ENCODE measurements around the gene NFIB.

NFIB gene

DNA sequence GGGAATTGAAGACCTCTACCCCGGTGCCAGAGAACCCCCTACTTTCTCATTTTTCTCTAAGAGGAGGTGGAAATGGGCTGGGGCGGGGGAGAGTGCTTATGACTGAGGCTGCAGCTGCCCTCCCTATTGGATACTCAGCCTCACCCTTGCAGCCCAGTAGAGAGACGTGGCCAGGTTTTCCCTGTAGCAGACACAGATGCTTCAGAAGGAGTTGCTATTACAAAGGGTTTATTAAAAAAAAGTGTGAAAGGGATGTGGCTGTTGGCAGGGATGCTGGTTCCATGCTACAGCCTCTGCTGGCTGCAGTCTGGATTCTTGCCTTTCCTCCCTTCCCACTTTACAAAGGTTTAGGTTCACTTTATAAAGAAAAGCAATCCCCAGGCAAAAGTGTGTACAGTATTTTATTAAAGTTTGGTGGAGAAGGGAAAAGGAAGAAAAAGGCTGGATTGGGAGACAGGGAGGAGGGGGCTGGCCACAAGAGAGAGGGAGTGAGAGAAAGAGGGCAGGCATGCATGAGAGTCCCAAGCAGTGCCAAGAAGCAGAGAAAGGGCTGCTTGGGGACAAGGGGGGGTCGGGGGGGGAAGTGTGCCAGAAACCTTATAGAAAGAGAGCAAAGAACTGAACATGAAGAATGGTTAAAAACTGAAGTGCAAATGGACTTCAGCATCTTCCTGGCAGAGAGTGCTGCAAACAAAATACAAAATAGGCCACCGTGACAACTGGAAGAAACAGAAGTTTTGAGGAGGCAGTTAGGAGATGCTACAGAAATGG is 29.5 kb upstream of the NFIB start:
- ChIA-PET CTCF (no interaction called here), POLR2A (no interaction called here)
- DNase-seq (ENCODE audit: low read depth, low spot score), result no peak
- H3K4me3 ChIP-seq (ENCODE audit: low read depth, low read length), result no peak overlapping the region
- TF ChIP-seq, protein P1, sequence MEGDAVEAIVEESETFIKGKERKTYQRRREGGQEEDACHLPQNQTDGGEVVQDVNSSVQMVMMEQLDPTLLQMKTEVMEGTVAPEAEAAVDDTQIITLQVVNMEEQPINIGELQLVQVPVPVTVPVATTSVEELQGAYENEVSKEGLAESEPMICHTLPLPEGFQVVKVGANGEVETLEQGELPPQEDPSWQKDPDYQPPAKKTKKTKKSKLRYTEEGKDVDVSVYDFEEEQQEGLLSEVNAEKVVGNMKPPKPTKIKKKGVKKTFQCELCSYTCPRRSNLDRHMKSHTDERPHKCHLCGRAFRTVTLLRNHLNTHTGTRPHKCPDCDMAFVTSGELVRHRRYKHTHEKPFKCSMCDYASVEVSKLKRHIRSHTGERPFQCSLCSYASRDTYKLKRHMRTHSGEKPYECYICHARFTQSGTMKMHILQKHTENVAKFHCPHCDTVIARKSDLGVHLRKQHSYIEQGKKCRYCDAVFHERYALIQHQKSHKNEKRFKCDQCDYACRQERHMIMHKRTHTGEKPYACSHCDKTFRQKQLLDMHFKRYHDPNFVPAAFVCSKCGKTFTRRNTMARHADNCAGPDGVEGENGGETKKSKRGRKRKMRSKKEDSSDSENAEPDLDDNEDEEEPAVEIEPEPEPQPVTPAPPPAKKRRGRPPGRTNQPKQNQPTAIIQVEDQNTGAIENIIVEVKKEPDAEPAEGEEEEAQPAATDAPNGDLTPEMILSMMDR (IDR thresholded peaks at IDR 0.05; ENCODE audit: insufficient read depth, low read length, missing control alignments), result no peak

DNA sequence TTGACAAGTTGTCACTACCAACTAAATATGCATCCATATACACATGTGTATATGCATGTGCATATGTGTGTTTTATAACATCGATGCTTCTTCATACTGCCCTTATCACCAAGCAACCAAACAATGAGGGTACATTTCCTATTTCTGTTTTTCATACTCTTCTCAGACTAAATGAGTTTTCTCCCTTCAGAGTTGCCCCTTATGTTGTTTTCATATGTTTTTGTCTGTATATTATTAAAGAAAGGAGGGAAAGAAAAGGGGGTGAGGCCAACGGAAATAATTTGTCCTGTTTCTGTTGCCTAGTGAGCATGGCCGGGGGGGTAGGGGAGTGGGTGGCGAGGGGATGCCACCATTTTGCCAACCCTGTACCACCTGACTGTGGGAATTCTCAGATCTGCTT is 28.8 kb upstream of the NFIB start:
- ChIA-PET POLR2A (no interaction called here), CTCF (no interaction called here)
- TF ChIP-seq, protein P1 (IDR thresholded peaks at IDR 0.05; ENCODE audit: insufficient read depth, low read length, missing control alignments), result no peak
- H3K4me3 ChIP-seq (ENCODE audit: low read depth, low read length), result no peak overlapping the region
- no peak for DNase-seq (ENCODE audit: low read depth, low spot score)

DNA sequence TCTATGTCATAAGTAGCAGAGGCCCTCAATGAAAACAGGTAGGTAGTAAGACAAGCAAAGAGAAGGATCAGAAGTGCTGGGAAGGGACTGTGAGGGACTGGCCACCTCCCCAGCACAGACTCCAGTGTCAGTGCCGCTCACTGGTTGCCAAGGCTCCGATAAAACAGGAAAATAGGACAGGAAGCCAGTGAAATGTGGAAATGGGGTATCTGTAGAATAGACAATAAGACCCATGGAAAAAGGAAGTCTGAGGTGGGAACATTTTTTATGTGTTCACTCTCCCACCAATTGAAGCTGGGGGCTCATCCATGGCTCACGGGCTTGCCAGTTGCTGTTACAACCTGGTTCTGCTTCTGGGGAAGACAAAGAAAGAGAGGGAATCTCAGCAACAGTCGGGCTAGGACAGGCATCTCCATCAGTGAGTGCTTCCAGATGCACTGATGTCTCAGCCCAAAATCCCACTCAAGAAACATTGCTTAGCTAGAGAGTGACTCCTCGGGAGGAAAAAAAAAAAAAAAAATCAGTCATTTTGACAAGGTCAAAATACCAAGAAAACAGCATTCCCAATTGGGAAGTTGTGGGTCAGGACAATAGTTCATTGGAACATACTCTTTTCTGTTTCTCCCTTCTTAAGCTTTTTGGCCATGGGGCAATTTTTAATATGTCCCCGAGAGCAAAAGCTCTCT is 27.6 kb upstream of the NFIB start:
- CTCF ChIA-PET, result interaction anchor here (1.1 kb wide), 1 partner anchor 1252 kb away, joined by 3 read pairs; no protein-coding TSS in a partner anchor
- no peak for DNase-seq (ENCODE audit: low read depth, low spot score)
- POLR2A ChIA-PET, result no interaction called here
- H3K4me3 ChIP-seq (ENCODE audit: low read depth, low read length), result no peak overlapping the region
- TF ChIP-seq, protein P1 (IDR thresholded peaks at IDR 0.05; ENCODE audit: insufficient read depth, low read length, missing control alignments), result no peak

DNA sequence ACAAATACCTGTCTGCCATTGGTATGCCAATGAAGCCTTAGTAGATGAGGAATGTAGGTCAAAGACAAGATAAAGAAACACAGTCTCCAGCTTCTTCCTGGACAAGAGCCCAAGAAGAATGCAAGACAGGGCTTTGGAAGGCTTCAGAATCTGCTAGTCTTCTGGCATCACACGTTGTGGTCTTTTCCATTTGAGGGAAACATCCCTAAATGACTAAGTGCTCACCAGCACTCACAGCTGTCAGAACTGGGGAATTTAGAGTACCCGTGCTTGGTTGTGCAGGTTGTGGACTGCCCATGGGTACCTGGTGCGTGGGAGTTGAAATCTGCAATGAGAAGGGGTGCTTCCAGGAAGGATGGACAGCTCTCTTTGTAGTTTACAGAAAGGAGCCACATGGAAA is 27.1 kb upstream of the NFIB start:
- ChIA-PET CTCF (interaction anchor here (1.1 to 4.0 kb wide), 2 partner anchors 12 to 1251 kb away, joined by 3 to 11 read pairs; no protein-coding TSS in a partner anchor), POLR2A (no interaction called here)
- no peak for DNase-seq (ENCODE audit: low read depth, low spot score)
- TF ChIP-seq, protein P1 (IDR thresholded peaks at IDR 0.05; ENCODE audit: insufficient read depth, low read length, missing control alignments), result no peak
- no peak overlapping the region for H3K4me3 ChIP-seq (ENCODE audit: low read depth, low read length)

DNA sequence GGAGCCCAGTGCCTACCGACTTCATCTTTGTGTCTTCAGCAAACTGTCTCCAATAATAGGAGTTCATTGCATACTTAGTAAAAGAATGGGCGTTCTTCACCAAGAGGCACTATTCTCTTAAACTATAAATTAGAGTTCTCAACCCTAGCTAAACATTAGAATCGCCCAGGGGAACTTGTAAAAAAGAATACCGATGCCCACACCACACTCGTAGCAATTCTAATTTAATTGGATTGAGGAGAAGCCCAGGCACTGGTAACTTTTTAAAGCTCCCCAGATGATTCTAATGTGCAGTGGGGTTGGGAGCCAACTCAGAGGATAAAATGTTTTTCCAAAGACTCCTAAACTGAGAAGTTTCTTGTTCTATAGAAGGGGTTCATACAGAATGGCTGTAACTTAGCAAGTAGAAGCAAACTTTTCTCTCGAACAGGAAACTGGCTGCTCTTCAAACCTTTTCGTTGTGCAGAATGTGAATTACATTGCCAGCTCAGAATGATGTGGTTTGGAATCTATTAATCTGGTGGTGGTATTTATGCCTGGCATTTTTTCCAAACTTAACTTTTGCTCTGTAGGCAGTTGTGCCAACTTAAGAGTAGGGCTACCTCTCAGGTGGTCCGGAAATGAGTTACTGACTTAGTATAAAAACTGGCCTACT is 26.4 kb upstream of the NFIB start:
- ChIA-PET CTCF (interaction anchor here (1.4 to 4.0 kb wide), 2 partner anchors 11 to 13 kb away, joined by 3 to 11 read pairs; no protein-coding TSS in a partner anchor), POLR2A (no interaction called here)
- no peak overlapping the region for H3K4me3 ChIP-seq (ENCODE audit: low read depth, low read length)
- TF ChIP-seq, protein P1 (IDR thresholded peaks at IDR 0.05; ENCODE audit: insufficient read depth, low read length, missing control alignments), result no peak
- no peak for DNase-seq (ENCODE audit: low read depth, low spot score)

DNA sequence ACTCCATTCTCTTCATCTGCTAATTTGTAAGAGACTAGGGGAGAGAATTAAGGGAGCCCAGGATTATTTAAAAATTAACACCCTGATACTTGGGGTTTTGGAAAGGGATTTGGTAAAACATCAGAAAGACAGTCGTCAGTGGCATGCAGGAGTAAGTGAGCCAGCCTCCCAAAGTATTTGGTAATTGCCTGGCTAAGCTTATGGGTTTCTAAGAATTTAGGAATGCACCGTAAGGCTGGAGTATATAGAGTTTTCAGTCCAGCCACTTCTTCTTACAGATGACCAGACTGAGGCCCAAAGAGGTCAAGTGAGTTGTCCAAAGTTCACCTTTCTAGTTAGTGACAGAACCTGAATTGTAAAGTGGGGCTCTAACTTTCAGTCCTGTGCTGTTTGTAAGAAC is 25.8 kb upstream of the NFIB start:
- no peak for DNase-seq (ENCODE audit: low read depth, low spot score)
- CTCF ChIA-PET, result interaction anchor here (1.4 to 4.0 kb wide), 2 partner anchors 12 to 14 kb away, joined by 3 to 11 read pairs; no protein-coding TSS in a partner anchor
- POLR2A ChIA-PET, result no interaction called here
- TF ChIP-seq, protein P1 (IDR thresholded peaks at IDR 0.05; ENCODE audit: insufficient read depth, low read length, missing control alignments), result no peak
- H3K4me3 ChIP-seq (ENCODE audit: low read depth, low read length), result no peak overlapping the region

Data from AG04449 (cell line).